ENCODE measurements around the gene PLCG1.

Gene PLCG1

GRCh38 chr20:41202426-41202825, 65.1 kb downstream of the PLCG1 start:
- in situ Hi-C loops (cut with HindIII; ENCODE audit: low sequenced_read_pairs) = no loop called here

DNA sequence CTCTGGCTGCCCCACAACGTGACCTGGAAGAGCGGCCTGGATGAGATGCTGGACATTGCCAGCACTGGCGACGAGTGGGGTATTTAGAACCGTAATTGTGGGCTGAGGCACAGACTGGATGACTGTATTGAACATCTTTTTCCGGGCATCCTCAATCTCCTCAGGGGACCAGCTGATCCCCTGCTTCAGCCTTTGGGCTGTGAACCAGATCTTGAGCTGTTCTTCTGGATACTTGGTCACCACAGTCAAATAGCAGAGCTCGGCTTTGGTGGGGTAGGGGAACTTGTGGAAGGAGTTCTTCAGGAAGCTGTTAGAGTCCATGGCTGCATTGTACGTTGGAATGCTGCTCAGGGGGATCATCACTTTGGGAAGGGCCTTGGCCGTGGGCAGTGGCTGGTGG, 66.3 kb downstream of the PLCG1 start:
- in situ Hi-C loops (cut with HindIII; ENCODE audit: low sequenced_read_pairs) = no loop called here

DNA sequence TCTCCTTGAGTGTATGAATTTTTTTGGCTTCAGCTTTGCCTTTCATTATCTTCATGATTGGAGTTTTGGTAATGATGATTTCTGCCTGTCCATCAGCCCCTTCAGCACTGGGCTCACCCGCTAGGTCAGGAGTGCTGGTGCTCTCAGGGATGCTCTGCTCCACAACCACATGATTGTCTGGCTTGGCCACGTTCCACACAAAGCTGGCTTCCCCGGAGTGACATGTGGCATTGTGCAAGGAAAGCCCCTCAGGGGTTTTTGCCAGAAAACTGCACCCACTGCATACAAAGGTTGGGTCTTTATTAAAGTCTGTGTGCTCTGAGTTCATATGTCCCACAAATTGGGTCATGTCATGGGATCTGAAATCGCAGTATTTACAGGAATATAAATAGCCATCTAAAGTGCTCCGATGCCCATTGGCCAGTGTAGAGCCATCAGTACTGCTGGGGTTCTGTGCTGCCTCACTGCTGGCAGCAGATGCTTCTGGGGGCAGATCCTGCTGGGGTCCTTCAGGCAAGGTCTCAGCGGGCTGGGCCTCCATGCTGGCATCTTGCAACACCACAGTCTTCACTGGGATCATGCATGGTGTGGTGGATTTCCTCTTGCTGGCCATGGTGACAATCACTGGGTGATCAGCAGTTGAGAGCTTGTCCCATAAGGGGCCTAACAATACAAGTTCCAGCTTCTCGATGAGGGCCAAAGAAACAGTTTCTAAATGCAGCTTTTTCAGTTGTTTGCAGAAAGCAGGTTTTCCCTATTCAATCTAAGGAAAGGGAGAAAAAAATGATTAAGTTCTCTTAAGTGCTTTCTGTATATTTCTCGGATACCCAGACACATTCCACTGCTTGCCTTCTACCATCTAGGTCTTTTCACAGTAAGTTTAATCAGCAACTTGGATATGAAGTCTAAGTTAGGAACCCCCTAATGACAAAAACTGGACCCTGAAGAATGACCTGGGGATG, 67.2 kb downstream of the PLCG1 start:
- in situ Hi-C loops (cut with HindIII; ENCODE audit: low sequenced_read_pairs) = no loop called here

DNA sequence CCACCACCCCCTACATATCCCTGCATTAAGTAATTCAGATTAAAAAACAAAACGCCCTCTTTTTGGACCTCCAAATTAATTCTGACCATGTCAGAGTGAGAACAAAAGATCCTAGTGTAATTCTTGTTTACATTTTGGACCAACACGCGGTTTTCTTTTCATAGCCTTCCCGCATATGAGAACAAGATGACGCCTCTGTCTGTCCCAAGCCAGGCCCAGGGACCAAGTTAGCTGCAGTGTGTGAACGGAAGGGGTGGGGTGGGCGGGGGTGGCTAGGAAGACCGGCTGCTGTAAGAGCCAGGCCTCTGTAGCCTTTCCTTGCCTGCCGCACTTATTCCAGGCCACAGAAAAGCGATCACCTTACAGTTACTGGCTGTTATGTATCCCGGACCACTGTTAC, 68.0 kb downstream of the PLCG1 start:
- in situ Hi-C loops (cut with HindIII; ENCODE audit: low sequenced_read_pairs) = no loop called here

GRCh38 chr20:41213150-41213820, 75.9 kb downstream of the PLCG1 start:
- in situ Hi-C loops (cut with HindIII; ENCODE audit: low sequenced_read_pairs) = no loop called here

GRCh38 chr20:41214202-41214601, 76.9 kb downstream of the PLCG1 start:
- in situ Hi-C loops (cut with HindIII; ENCODE audit: low sequenced_read_pairs) = no loop called here

DNA sequence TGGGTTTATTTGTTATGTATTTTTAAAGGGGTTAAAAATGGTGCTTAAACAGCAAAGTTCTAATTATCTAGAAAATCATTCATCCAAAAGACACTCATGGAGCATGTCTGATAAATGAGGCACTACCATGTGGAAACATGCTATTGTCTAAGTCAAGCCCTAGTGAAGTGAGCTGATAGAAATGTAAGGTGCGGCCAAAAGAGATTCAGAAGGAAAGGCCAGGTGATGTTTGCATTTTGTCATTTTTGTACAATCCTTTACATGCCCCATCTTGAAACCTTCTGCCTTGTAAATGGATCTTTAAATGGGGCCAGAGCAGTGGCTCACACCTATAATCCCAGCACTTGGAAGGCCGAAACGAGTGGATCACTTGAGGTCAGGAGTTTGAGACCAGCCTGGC, 77.3 kb downstream of the PLCG1 start:
- in situ Hi-C loops (cut with HindIII; ENCODE audit: low sequenced_read_pairs) = no loop called here

DNA sequence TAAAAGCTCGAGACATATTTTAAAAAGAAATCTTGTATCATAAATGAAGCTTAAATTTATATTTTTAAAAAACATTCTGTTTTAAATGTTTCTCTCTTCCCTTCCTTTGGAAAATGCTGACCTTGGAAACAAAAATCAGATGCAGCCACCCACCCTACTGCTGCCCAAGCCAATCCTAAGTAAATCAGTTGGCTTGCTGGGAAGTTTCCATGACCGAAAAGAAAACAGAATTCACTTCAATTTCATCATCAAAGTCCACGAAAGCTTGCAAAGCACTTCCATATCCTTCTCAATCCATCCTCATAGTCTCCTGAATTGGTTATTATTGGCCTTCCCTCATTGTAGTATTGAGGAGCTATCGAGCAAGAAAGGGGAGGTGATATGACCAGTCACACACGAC, 80.1 kb downstream of the PLCG1 start:
- in situ Hi-C loops (cut with HindIII; ENCODE audit: low sequenced_read_pairs) = no loop called here

DNA sequence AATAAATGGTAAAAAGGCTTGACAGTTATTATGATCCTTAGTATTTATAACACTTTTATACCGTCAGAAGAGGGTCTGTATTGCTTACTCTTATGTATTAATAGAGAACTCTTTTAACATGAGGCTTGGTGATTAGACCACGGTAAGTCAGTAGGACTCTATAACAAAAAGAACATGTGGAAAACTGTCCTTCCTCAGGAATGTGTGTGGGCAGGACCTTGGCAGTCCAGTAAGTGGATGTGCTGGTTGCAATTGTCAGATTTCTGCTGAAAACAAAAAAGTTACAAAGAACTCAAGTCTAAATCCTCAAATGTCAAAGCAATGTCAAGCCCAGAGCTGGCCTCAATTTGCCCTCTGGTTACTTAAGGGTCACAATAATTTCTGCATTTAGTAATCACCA, 81.1 kb downstream of the PLCG1 start:
- in situ Hi-C loops (cut with HindIII; ENCODE audit: low sequenced_read_pairs) = no loop called here

DNA sequence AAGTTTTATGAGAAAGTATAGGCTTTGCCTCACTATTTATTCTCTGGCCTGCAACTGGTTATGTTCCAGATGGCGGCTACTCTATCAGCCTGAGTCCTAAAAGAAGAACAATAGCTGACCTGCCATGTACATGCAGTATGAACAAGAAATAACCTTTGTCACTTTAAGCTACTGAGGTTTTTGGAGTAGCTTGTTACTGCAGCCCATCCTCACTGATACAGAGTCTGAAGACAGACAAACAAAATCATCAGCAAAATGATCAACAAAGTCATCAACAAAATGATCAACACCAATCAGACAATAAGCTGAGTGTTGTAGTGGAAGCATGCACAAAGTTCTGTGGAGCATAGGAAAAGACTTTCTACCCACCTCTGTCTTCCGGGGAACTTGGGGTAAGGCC, 82.5 kb downstream of the PLCG1 start:
- in situ Hi-C loops (cut with HindIII; ENCODE audit: low sequenced_read_pairs) = no loop called here

GRCh38 chr20:41221614-41222218, 84.4 kb downstream of the PLCG1 start:
- in situ Hi-C loops (cut with HindIII; ENCODE audit: low sequenced_read_pairs) = no loop called here

- in situ Hi-C loops (cut with HindIII; ENCODE audit: low sequenced_read_pairs) = no loop called here
Observed at GRCh38 chr20:41222296-41222695, 85.0 kb downstream of the PLCG1 start.

- in situ Hi-C loops (cut with HindIII; ENCODE audit: low sequenced_read_pairs) = no loop called here
Observed at GRCh38 chr20:41222703-41223102, 85.4 kb downstream of the PLCG1 start.

DNA sequence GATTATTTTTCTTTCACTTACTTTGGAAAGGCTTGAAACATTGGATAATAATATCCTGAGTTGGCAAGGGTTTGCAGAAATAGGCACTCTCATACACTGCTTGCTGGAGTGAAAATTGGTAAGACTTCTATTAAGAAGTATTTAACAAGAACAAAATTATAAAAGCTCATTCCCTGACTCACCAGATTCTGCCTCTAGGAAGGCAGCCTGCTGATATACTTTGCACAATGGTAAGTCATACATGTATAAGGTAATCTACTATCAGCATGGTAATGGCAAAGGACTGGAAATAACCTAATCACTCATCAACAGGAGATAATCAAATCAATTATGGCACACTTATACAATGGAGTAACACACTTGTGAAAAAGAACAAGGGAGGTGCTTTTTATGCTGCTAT, 85.8 kb downstream of the PLCG1 start:
- in situ Hi-C loops (cut with HindIII; ENCODE audit: low sequenced_read_pairs) = no loop called here

DNA sequence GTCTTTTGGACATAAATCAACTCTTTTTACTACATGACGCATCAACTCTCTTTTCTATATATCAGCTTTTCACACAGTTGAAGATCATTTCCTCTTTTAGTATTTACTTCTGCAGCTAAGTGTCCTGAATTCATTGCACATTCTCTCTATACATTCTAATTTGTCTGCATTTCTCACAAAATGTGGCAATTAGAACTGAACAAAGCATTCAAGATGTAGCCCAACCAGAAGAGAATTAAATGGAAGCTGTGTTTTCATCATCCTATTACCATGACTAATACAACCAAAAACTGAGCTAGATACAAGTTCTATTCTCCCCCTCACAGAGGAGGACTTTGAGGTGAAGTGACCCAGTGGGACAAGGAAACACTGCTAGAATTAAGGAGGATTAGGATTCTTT, 86.9 kb downstream of the PLCG1 start:
- in situ Hi-C loops (cut with HindIII; ENCODE audit: low sequenced_read_pairs) = no loop called here

DNA sequence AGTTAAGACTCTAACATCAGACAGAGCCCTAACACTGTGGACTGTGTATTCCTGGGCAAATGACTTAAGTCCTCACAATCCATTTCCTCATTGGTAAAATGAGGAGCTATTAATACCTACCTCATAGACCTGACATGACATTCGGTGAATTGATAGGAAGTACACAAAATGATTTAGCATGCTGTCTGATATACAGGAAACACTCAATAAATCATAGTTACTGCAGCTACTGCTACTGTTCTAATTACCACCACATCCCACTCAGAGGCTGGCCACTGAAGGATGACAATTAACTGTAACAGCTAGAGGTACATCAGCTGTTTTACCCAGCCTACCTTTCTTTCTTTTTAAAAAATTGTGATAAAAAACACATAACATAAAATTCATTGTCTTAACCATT, 87.7 kb downstream of the PLCG1 start:
- in situ Hi-C loops (cut with HindIII; ENCODE audit: low sequenced_read_pairs) = no loop called here

DNA sequence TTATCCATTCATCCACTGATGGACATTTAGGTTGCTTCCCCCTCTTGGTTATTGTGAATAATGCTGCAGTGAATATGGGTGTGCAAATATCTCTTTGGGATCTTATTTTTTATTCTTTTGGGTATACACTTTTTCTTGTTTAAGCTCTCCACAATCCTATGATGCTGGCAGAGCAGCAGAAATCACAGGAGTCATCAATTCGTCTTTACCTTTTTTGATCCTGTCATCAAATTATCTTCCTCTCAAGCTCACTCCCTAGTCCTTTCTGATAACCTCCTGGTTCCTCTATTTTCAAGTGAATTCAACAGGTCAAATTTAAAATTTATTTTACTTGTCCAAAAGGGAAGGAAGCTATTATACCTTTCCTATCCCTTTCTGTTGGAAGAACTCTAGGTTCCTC, 89.1 kb downstream of the PLCG1 start:
- in situ Hi-C loops (cut with HindIII; ENCODE audit: low sequenced_read_pairs) = no loop called here
